ENCODE data around the gene TBRG1. TPM values are rescaled to one million over a fixed set of nuclear protein-coding genes. Genes with fewer than 3 reads are reported as not detected.

TBRG1 gene
- total RNA-seq, 1 donor from 2014 or later, result 29.7 TPM

DNA sequence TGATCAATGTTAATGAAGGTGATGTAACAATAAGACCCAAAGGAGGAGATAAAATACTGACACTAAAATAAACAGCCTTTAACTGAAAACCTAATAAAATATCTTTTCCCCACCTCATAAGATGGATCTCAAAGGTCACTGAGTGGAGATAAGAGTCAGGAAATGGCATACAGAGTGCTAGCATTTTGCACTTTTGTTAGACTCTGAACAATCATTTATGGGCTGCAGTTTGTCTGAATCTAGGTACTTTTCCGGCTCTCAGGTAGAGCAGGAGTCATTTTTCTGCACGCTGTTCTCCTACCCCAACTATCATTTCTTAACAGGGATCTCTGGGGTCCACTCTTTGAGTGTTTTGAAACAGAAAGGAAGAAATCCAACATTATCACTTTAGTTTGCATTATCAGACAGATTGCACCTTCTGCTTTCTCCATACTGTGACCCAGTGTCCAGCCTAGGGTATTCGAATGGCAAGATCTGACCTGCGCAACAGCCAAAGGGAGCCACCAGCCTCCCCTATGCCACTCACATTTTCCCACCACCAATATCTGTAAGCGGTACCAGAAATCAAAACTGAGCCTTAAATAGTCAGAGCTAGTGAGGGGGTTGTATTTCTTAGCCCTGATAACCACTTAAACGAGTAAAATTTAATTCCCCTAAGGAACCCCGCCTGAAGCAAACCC, 50.0 kb downstream of the TBRG1 start:
- H3K4me3 ChIP-seq, result peak overlapping the region; percentile 51 to 78
- peak overlapping the region; percentile 81 for H3K27ac ChIP-seq
- peaks cover 21% of the 10 kb centered on the region for H3K4me1 ChIP-seq
- H3K36me3 ChIP-seq, result no peaks in the 10 kb centered on the region
- DNase-seq (ENCODE audit: extremely low spot score in 2 of 2), result no peak
- H3K9me3 ChIP-seq, result no peaks in the 10 kb centered on the region
- TF ChIP-seq POLR2AphosphoS5 (IDR thresholded peaks at IDR 0.05; ENCODE audit: insufficient read depth in 1 of 2, low read depth in 1 of 2), result no peak
- TF ChIP-seq, protein P1, sequence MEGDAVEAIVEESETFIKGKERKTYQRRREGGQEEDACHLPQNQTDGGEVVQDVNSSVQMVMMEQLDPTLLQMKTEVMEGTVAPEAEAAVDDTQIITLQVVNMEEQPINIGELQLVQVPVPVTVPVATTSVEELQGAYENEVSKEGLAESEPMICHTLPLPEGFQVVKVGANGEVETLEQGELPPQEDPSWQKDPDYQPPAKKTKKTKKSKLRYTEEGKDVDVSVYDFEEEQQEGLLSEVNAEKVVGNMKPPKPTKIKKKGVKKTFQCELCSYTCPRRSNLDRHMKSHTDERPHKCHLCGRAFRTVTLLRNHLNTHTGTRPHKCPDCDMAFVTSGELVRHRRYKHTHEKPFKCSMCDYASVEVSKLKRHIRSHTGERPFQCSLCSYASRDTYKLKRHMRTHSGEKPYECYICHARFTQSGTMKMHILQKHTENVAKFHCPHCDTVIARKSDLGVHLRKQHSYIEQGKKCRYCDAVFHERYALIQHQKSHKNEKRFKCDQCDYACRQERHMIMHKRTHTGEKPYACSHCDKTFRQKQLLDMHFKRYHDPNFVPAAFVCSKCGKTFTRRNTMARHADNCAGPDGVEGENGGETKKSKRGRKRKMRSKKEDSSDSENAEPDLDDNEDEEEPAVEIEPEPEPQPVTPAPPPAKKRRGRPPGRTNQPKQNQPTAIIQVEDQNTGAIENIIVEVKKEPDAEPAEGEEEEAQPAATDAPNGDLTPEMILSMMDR (IDR thresholded peaks at IDR 0.05), result no peak
- TF ChIP-seq POLR2A (IDR thresholded peaks at IDR 0.05), result no peak
- intact Hi-C loops (cut with DNase I), result loop anchor here (5.0 kb wide), 2 partner anchors 75 to 165 kb away; no protein-coding TSS in a partner anchor
- H3K27me3 ChIP-seq, result no peaks in the 10 kb centered on the region

DNA sequence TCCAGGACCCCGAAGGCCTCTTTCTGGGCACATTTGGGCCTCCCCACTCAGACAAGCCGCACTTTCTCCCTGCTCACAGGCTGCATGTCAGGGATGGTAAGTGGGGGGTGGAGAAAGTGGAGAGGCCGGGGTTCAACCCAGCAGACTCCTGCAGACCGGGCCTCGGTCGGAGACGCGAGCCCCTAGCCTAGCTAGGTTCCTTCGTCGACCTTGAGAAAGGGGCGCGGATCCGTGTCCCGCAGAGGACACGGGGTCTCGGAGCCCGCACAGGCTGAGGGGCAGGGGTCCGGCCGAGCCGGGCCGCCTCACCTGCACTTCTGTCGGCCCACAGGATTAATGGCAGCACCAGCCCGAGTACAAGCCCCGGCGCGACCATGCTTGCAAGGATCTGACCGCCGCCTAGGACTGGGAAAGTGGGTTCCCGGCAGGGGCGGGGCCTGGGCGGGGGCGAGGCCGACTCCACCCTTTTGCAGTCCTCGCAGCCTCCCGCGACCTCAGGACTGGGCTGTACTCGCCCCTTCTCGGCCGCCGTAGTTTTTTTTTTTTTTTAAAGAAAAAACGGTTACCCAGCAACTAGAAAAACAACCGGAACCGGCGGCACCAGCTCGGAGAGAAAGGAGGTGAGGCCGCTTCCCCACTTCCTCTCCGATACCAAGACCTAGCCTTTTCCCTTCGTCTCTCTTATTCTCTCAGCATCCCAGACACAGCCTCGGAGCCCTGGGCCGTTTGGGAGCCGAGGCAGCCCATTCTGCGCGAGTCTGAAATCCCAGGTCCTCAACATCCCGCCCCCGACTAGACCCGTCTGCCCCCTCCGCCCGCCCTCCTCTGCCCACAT, 50.9 kb downstream of the TBRG1 start, which contains the start of the genes SIAE and SPA17:
SIAE (minus strand) TSS at position 407 of the 835 bp plus-strand sequence; CDS start at position 376, 31 bp downstream.
SPA17 (plus strand) TSS at position 572 of the 835 bp plus-strand sequence. CDS start 1,361 bp downstream, outside the sequence.
- Histone ChIP-seq H3K36me3 (no peaks in the 10 kb centered on the region), H3K27ac (peak within 1 kb of the TSS; percentile 81), H3K4me3 (peak within 1 kb of the TSS; percentile 51 to 78), H3K4me1 (peaks cover 21% of the 10 kb centered on the region), H3K9me3 (no peaks in the 10 kb centered on the region), H3K27me3 (no peaks in the 10 kb centered on the region)
- no peak for TF ChIP-seq POLR2A (IDR thresholded peaks at IDR 0.05)
- TF ChIP-seq POLR2AphosphoS5 (IDR thresholded peaks at IDR 0.05; ENCODE audit: insufficient read depth in 1 of 2, low read depth in 1 of 2), result peak; percentile 86 to 95
- intact Hi-C loops (cut with DNase I), result loop anchor here (2.0 to 5.0 kb wide), 3 partner anchors 74 to 164 kb away; no protein-coding TSS in a partner anchor
- DNase-seq (ENCODE audit: extremely low spot score in 2 of 2), result peak in 1 of 2 donors; percentile 97

DNA sequence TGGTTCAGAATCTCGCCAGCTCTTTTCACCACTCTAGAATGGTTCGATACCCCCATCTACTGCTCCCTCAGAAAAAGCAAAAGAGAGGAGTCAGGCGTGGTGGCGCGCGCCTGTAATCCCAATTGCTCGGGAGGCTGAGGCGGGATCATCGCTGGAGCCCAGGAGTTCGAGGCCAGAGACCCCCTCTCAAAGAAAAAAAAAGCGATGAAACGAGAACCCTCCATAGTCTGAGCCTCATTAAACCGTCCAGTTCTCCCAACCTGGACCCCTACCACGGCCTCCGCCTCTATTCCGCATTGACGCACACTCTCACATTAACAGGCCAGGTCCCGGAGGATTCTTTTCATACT, 51.5 kb downstream of the TBRG1 start:
- Histone ChIP-seq H3K4me1 (peaks cover 21% of the 10 kb centered on the region), H3K27me3 (no peaks in the 10 kb centered on the region), H3K9me3 (no peaks in the 10 kb centered on the region), H3K36me3 (no peaks in the 10 kb centered on the region), H3K4me3 (peak overlapping the region; percentile 51 to 78), H3K27ac (peak overlapping the region; percentile 81)
- intact Hi-C loops (cut with DNase I), result loop anchor here (2.0 to 5.0 kb wide), 3 partner anchors 73 to 163 kb away; no protein-coding TSS in a partner anchor
- TF ChIP-seq, protein P1 (IDR thresholded peaks at IDR 0.05), result no peak
- TF ChIP-seq POLR2A (IDR thresholded peaks at IDR 0.05) (no peak), POLR2AphosphoS5 (IDR thresholded peaks at IDR 0.05; ENCODE audit: insufficient read depth in 1 of 2, low read depth in 1 of 2) (no peak)
- no peak for DNase-seq (ENCODE audit: extremely low spot score in 2 of 2)

DNA sequence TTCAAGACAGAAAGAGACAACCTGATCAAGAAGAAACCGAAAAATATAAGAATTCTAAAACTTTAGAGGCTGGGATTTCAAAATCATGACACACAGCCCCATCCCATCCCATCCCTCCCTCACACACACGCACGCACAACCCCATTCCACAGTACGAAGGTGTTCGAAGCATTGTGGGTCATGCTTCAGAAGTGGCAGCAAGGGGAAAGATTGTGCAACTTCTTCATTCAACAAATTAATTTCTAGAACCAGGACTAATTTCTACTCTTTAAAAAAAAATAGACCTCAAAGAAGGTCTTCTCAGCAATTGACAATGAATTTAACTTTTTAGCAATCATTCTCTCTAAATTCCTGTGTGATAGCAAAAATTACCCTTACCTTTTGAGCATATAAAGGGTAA, 51.9 kb downstream of the TBRG1 start:
- intact Hi-C loops (cut with DNase I), result loop anchor here (2.0 to 5.0 kb wide), 3 partner anchors 73 to 163 kb away; no protein-coding TSS in a partner anchor

DNA sequence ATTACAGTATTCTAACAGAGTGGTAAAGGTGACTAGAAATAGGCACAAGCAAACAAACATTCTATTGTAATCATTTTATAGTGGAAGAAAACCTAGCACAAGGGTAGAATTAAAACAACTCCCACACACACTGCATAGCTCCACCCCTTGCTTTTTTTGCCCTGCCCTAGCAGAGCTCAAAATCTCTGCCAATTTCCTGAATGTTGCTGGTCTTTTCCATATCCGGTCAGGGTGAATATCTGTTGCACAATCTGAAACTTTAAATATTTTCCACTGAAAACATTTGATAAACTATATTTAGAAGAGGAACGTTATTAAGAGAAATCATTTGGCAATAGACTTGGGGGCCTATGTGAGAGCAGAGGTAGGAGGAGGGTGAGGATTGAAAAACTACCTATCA, 53.7 kb downstream of the TBRG1 start:
- H3K27ac ChIP-seq, result peak overlapping the region; percentile 42
- no peak for DNase-seq (ENCODE audit: extremely low spot score in 2 of 2)
- peaks cover 21% of the 10 kb centered on the region for H3K4me1 ChIP-seq
- intact Hi-C loops (cut with DNase I), result no loop called here
- no peaks in the 10 kb centered on the region for H3K27me3 ChIP-seq
- TF ChIP-seq POLR2A (IDR thresholded peaks at IDR 0.05) (no peak), POLR2AphosphoS5 (IDR thresholded peaks at IDR 0.05; ENCODE audit: insufficient read depth in 1 of 2, low read depth in 1 of 2) (peak in 1 of 2 donors; percentile 83)
- no peaks in the 10 kb centered on the region for H3K36me3 ChIP-seq
- H3K4me3 ChIP-seq, result no peak overlapping the region
- no peaks in the 10 kb centered on the region for H3K9me3 ChIP-seq

More for the DNA sequence above, 51.9 kb downstream of the TBRG1 start:
- no peak overlapping the region for H3K27ac ChIP-seq
- peaks cover 21% of the 10 kb centered on the region for H3K4me1 ChIP-seq
- no peaks in the 10 kb centered on the region for H3K27me3 ChIP-seq
- H3K36me3 ChIP-seq, result no peaks in the 10 kb centered on the region
- peak overlapping the region in 1 of 2 donors; percentile 78 for H3K4me3 ChIP-seq
- DNase-seq (ENCODE audit: extremely low spot score in 2 of 2), result no peak
- H3K9me3 ChIP-seq, result no peaks in the 10 kb centered on the region
- TF ChIP-seq, protein P1 (IDR thresholded peaks at IDR 0.05), result no peak
- TF ChIP-seq POLR2AphosphoS5 (IDR thresholded peaks at IDR 0.05; ENCODE audit: insufficient read depth in 1 of 2, low read depth in 1 of 2) (no peak), POLR2A (IDR thresholded peaks at IDR 0.05) (no peak)
